ENCODE measurements around the gene BCLAF1.

BCLAF1 gene

GRCh38 chr6:136280032-136280609 is 9.5 kb downstream of the BCLAF1 start:
- no peak for DNase-seq (ENCODE audit: low read depth)
- TF ChIP-seq CTCF (IDR thresholded peaks at IDR 0.05; ENCODE audit: low read length, missing control alignments), result no peak
- H3K4me3 ChIP-seq (replicated peaks; ENCODE audit: low read depth, low read length), result no peak overlapping the region

- no peak for TF ChIP-seq CTCF (IDR thresholded peaks at IDR 0.05; ENCODE audit: low read length, missing control alignments)
- DNase-seq (ENCODE audit: low read depth), result peak; percentile 33
- no peak overlapping the region for H3K4me3 ChIP-seq (replicated peaks; ENCODE audit: low read depth, low read length)
These were observed 15.6 kb downstream of the BCLAF1 start for GRCh38 chr6:136274062-136274461.

- H3K4me3 ChIP-seq (replicated peaks; ENCODE audit: low read depth, low read length), result no peak overlapping the region
- DNase-seq (ENCODE audit: low read depth), result no peak
- no peak for TF ChIP-seq CTCF (IDR thresholded peaks at IDR 0.05; ENCODE audit: low read length, missing control alignments)
These were observed 24.5 kb downstream of the BCLAF1 start for GRCh38 chr6:136265101-136265500.

- no peak for DNase-seq (ENCODE audit: low read depth)
- no peak for TF ChIP-seq CTCF (IDR thresholded peaks at IDR 0.05; ENCODE audit: low read length, missing control alignments)
These were observed 26.7 kb downstream of the BCLAF1 start for GRCh38 chr6:136262940-136263339.

GRCh38 chr6:136254851-136255466 is 34.7 kb downstream of the BCLAF1 start:
- H3K4me3 ChIP-seq (replicated peaks; ENCODE audit: low read depth, low read length), result no peak overlapping the region
- DNase-seq (ENCODE audit: low read depth), result no peak
- TF ChIP-seq CTCF (IDR thresholded peaks at IDR 0.05; ENCODE audit: low read length, missing control alignments), result no peak

More at GRCh38 chr6:136262940-136263339, 26.7 kb downstream of the BCLAF1 start:
- no peak overlapping the region for H3K4me3 ChIP-seq (replicated peaks; ENCODE audit: low read depth, low read length)

GRCh38 chr6:136253734-136254133 is 35.9 kb downstream of the BCLAF1 start:
- no peak for DNase-seq (ENCODE audit: low read depth)
- TF ChIP-seq CTCF (IDR thresholded peaks at IDR 0.05; ENCODE audit: low read length, missing control alignments), result no peak
- no peak overlapping the region for H3K4me3 ChIP-seq (replicated peaks; ENCODE audit: low read depth, low read length)

- TF ChIP-seq CTCF (IDR thresholded peaks at IDR 0.05; ENCODE audit: low read length, missing control alignments), result no peak
- no peak overlapping the region for H3K4me3 ChIP-seq (replicated peaks; ENCODE audit: low read depth, low read length)
- no peak for DNase-seq (ENCODE audit: low read depth)
These were observed 37.2 kb downstream of the BCLAF1 start for GRCh38 chr6:136252441-136252840.
